ENCODE measurements around the gene ERFE. TPM values are rescaled to one million over a fixed set of nuclear protein-coding genes. Genes with fewer than 3 reads are reported as not detected.

The ERFE gene
- total and polyA plus RNA-seq, 2 of the 13 experiments (the other 11 are each of a cell fraction or from before 2014, with no cell fraction given) = 0.09 TPM; not detected in 1

GRCh38 chr2:238158509-238159070 lies at the start of gene ERFE (continued):
- TF ChIP-seq ZNF639 (CRISPR knock-in tag; conservative IDR thresholded peaks at IDR 0.05) = no peak
- TF ChIP-seq THAP11 (CRISPR knock-in tag; IDR thresholded peaks at IDR 0.05) = no peak
- no peak for TF ChIP-seq ZNF747 (CRISPR knock-in tag; IDR thresholded peaks at IDR 0.05; ENCODE audit: borderline replicate concordance)
- no peak for TF ChIP-seq KLF11 (CRISPR knock-in tag; IDR thresholded peaks at IDR 0.05)
- TF ChIP-seq SNAPC4 (CRISPR knock-in tag; IDR thresholded peaks at IDR 0.05) = no peak
- TF ChIP-seq RERE (CRISPR knock-in tag; IDR thresholded peaks at IDR 0.05; ENCODE audit: low read depth) = no peak
- TF ChIP-seq ZNF460 (CRISPR knock-in tag; IDR thresholded peaks at IDR 0.05; ENCODE audit: borderline replicate concordance) = no peak
- TF ChIP-seq ZNF354B (CRISPR knock-in tag; IDR thresholded peaks at IDR 0.05) = no peak
- no peak for TF ChIP-seq ARNT (IDR thresholded peaks at IDR 0.05)
- no peak for TF ChIP-seq ZNF543 (CRISPR knock-in tag; IDR thresholded peaks at IDR 0.05)
- no peak for TF ChIP-seq BHLHE40 (IDR thresholded peaks at IDR 0.05; ENCODE audit: low read length)
- TF ChIP-seq ZNF563 (CRISPR knock-in tag; IDR thresholded peaks at IDR 0.05) = no peak
- TF ChIP-seq ZNF335 (CRISPR knock-in tag; IDR thresholded peaks at IDR 0.05) = no peak
- TF ChIP-seq NCOA5 (CRISPR knock-in tag; IDR thresholded peaks at IDR 0.05) = no peak
- TF ChIP-seq NR2F6 (IDR thresholded peaks at IDR 0.05) = no peak
- no peak for TF ChIP-seq NR2F6 (CRISPR knock-in tag; IDR thresholded peaks at IDR 0.05)
- no peak for TF ChIP-seq ZNF510 (CRISPR knock-in tag; IDR thresholded peaks at IDR 0.05; ENCODE audit: low read depth)
- TF ChIP-seq ZSCAN22 (CRISPR knock-in tag; IDR thresholded peaks at IDR 0.05) = no peak
- no peak for TF ChIP-seq E2F1 (CRISPR knock-in tag; IDR thresholded peaks at IDR 0.05)
- no peak for TF ChIP-seq MAFK (conservative IDR thresholded peaks at IDR 0.05 in 1 of 2, IDR thresholded peaks at IDR 0.05 in 1 of 2; ENCODE audit: low read length in 2 of 2)

Measured in HepG2 (cell line).